B cell (primary cell): ENCODE results near the gene EFCAB8.

Experiments used
- CTCF ChIP-seq: fragments of 200-600 bp; IDR thresholded peaks from one replicate; pipeline ENCODE4 v1.8.0; 2022; ENCODE audit warnings: antibody characterized with exemption, mild to moderate bottlenecking
- EZH2 ChIP-seq: IDR thresholded peaks from 2 replicates; pipeline ENCODE4 v1.6.1; 2012; ENCODE audit warnings: borderline replicate concordance, low read depth, mild to moderate bottlenecking, moderate library complexity, low read length; ENCODE audit not compliant: insufficient read depth, poor library complexity, severe bottlenecking

GRCh38 chr20:32894711-32895355 is 36.1 kb downstream of the EFCAB8 start:
- TF ChIP-seq CTCF (no peak), EZH2 (no peak)
